Osteocyte (in vitro differentiated cells): ENCODE results near the gene GGT1. TPM values are rescaled to one million over a fixed set of nuclear protein-coding genes. Genes with fewer than 3 reads are reported as not detected.

ENCODE experiments used
- DNase-seq: peaks from one replicate; pipeline ENCODE4 v3.0.0; 2021; ENCODE audit warnings: mixed read lengths; ENCODE audit not compliant: unreplicated experiment; ENCODE audit errors: extremely low spot score
- H3K27ac Mint-ChIP-seq: one replicate; pipeline ENCODE4 v1.8.0; 2021; ENCODE audit warnings: mild to moderate bottlenecking, mixed read lengths; ENCODE audit not compliant: unreplicated experiment
- H3K27me3 Mint-ChIP-seq: one replicate; pipeline ENCODE4 v1.8.0; 2021; ENCODE audit warnings: mixed read lengths; ENCODE audit not compliant: unreplicated experiment
- H3K36me3 Mint-ChIP-seq: one replicate; pipeline ENCODE4 v1.8.0; 2021; ENCODE audit warnings: mixed read lengths; ENCODE audit not compliant: unreplicated experiment
- H3K4me1 Mint-ChIP-seq: one replicate; pipeline ENCODE4 v1.8.0; 2021; ENCODE audit warnings: mixed read lengths; ENCODE audit not compliant: unreplicated experiment
- H3K4me3 Mint-ChIP-seq: one replicate; pipeline ENCODE4 v1.8.0; 2021; ENCODE audit warnings: mild to moderate bottlenecking, moderate library complexity, mixed read lengths; ENCODE audit not compliant: unreplicated experiment
- H3K9me3 Mint-ChIP-seq: one replicate; pipeline ENCODE4 v1.8.0; 2021; ENCODE audit warnings: mixed read lengths; ENCODE audit not compliant: unreplicated experiment
- CTCF ChIP-seq: fragments of 200-600 bp; sonication (generic); IDR thresholded peaks from 2 replicates; pipeline ENCODE4 v1.5.0; 2021; ENCODE audit warnings: antibody characterized with exemption, mild to moderate bottlenecking, moderate library complexity
- total RNA-seq: library from RNA; stranded (reverse); gene quantifications from 2 replicates; pipeline ENCODE4 v1.2.1, GENCODE V29; 2021

GGT1 gene
- total RNA-seq, 1 donor from 2014 or later: 2.6 TPM

- Mint-ChIP-seq H3K4me1 (peaks cover 9% of the 10 kb centered on the region), H3K36me3 (peaks cover 6% of the 10 kb centered on the region), H3K9me3 (no peaks in the 10 kb centered on the region), H3K27ac (no peak overlapping the region), H3K4me3 (no peak overlapping the region), H3K27me3 (no peaks in the 10 kb centered on the region)
- no peak for TF ChIP-seq CTCF
- DNase-seq: no peak
Measured at GRCh38 chr22:24580276-24580675, 22.7 kb upstream of the GGT1 start.

GRCh38 chr22:24582056-24582814 lies 20.8 kb upstream of the GGT1 start:
- Mint-ChIP-seq H3K36me3 (no peaks in the 10 kb centered on the region), H3K9me3 (no peaks in the 10 kb centered on the region), H3K27me3 (no peaks in the 10 kb centered on the region), H3K4me3 (no peak overlapping the region), H3K27ac (no peak overlapping the region), H3K4me1 (peaks cover 9% of the 10 kb centered on the region)
- TF ChIP-seq CTCF: no peak
- DNase-seq: no peak

GRCh38 chr22:24583221-24584165 lies 19.5 kb upstream of the GGT1 start:
- TF ChIP-seq CTCF: no peak
- no peaks in the 10 kb centered on the region for H3K9me3 Mint-ChIP-seq
- no peak for DNase-seq
- H3K36me3 Mint-ChIP-seq: no peaks in the 10 kb centered on the region
- H3K27ac Mint-ChIP-seq: peak overlapping the region; percentile 41
- H3K4me1 Mint-ChIP-seq: peaks cover 9% of the 10 kb centered on the region
- H3K27me3 Mint-ChIP-seq: no peaks in the 10 kb centered on the region
- H3K4me3 Mint-ChIP-seq: no peak overlapping the region

GRCh38 chr22:24584166-24584790 lies 18.7 kb upstream of the GGT1 start:
- TF ChIP-seq CTCF: no peak
- no peak for DNase-seq
- Mint-ChIP-seq H3K27ac (peak overlapping the region; percentile 41), H3K4me3 (no peak overlapping the region), H3K36me3 (no peaks in the 10 kb centered on the region), H3K9me3 (no peaks in the 10 kb centered on the region), H3K27me3 (no peaks in the 10 kb centered on the region), H3K4me1 (peaks cover 9% of the 10 kb centered on the region)
